ENCODE data around the gene CFAP45.
"Not testable (repeated sequence)": the region's sequence is repeated elsewhere in the genome, so short reads cannot be mapped to it uniquely, and the experiment has no call there.

CFAP45 gene

GRCh38 chr1:159900755-159901360 lies 893 bp upstream of the CFAP45 start:
- Mint-ChIP-seq H3K36me3 (ENCODE audit: low read depth) (peaks cover 6% of the 10 kb centered on the region), H3K4me1 (peaks cover 25% of the 10 kb centered on the region), H3K27ac (no peak overlapping the region), H3K27me3 (ENCODE audit: low read depth, poor library complexity) (peaks cover 27% of the 10 kb centered on the region), H3K9me3 (peaks cover 23% of the 10 kb centered on the region), H3K4me3 (no peak overlapping the region)
- TF ChIP-seq, protein P1, sequence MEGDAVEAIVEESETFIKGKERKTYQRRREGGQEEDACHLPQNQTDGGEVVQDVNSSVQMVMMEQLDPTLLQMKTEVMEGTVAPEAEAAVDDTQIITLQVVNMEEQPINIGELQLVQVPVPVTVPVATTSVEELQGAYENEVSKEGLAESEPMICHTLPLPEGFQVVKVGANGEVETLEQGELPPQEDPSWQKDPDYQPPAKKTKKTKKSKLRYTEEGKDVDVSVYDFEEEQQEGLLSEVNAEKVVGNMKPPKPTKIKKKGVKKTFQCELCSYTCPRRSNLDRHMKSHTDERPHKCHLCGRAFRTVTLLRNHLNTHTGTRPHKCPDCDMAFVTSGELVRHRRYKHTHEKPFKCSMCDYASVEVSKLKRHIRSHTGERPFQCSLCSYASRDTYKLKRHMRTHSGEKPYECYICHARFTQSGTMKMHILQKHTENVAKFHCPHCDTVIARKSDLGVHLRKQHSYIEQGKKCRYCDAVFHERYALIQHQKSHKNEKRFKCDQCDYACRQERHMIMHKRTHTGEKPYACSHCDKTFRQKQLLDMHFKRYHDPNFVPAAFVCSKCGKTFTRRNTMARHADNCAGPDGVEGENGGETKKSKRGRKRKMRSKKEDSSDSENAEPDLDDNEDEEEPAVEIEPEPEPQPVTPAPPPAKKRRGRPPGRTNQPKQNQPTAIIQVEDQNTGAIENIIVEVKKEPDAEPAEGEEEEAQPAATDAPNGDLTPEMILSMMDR (IDR thresholded peaks at IDR 0.05): no peak
- DNase-seq: no peak

- H3K27me3 Mint-ChIP-seq (ENCODE audit: low read depth, poor library complexity): peaks cover 26% of the 10 kb centered on the region
- peaks cover 16% of the 10 kb centered on the region for H3K9me3 Mint-ChIP-seq
- H3K36me3 Mint-ChIP-seq (ENCODE audit: low read depth); DNase-seq: not testable (repeated sequence)
- H3K27ac Mint-ChIP-seq: peak overlapping the region; percentile 98
- H3K4me3 Mint-ChIP-seq: peak overlapping the region; percentile 58
- peaks cover 25% of the 10 kb centered on the region for H3K4me1 Mint-ChIP-seq
Measured at GRCh38 chr1:159899634-159900033, 331 bp downstream of the CFAP45 start.

DNA sequence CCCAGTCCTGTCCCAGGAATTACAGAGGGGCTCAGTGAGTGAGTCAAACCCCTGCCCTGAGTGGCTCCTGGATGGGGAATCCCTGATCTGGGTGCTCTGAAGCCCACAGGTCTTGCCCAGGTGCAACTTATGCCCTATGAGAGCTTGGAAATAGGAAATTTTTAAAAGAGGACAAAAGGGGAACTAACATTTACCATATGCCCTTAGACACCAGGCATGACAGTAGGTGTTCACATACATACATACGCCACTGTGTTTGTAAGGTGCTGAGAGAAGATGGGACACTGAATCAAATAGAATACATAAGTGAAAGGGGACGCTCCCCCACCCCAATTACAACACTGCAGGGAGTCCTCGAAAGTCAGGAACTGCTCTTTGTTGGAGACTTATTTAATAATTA lies 1.4 kb downstream of the CFAP45 start:
- Mint-ChIP-seq H3K27ac (no peak overlapping the region), H3K4me3 (no peak overlapping the region), H3K36me3 (ENCODE audit: low read depth) (peaks cover 2% of the 10 kb centered on the region), H3K27me3 (ENCODE audit: low read depth, poor library complexity) (peaks cover 28% of the 10 kb centered on the region), H3K9me3 (peaks cover 5% of the 10 kb centered on the region), H3K4me1 (peaks cover 25% of the 10 kb centered on the region)
- TF ChIP-seq, protein P1 (IDR thresholded peaks at IDR 0.05): no peak
- DNase-seq: no peak

DNA sequence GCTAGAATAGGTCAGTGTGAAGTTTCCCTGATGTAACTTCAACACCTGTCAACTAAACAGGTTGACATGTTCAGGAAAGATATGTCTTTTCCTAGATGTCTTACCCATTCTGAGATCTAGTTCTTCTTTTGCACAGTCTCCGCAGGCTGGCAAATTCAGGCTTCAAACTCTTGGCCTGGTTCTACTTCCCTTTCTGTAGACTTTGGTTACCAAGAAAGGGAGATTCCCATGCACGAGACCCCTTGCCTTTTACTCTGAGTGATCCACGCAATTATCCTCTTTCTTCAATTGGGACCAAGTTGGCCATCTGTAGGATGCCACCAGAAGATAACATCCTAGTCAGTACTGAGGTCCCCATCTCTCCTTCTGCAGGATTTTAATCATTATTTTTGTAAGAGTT lies 2.0 kb downstream of the CFAP45 start:
- Mint-ChIP-seq H3K27me3 (ENCODE audit: low read depth, poor library complexity) (peaks cover 31% of the 10 kb centered on the region), H3K4me1 (peaks cover 25% of the 10 kb centered on the region), H3K4me3 (no peak overlapping the region), H3K36me3 (ENCODE audit: low read depth) (no peaks in the 10 kb centered on the region), H3K27ac (no peak overlapping the region), H3K9me3 (no peaks in the 10 kb centered on the region)
- TF ChIP-seq, protein P1 (IDR thresholded peaks at IDR 0.05): no peak
- no peak for DNase-seq

- TF ChIP-seq, protein P1 (IDR thresholded peaks at IDR 0.05): no peak
- Mint-ChIP-seq H3K9me3 (no peaks in the 10 kb centered on the region), H3K27ac (no peak overlapping the region), H3K36me3 (ENCODE audit: low read depth) (no peaks in the 10 kb centered on the region), H3K27me3 (ENCODE audit: low read depth, poor library complexity) (peaks cover 31% of the 10 kb centered on the region), H3K4me1 (peaks cover 25% of the 10 kb centered on the region), H3K4me3 (no peak overlapping the region)
- DNase-seq: no peak
Measured at GRCh38 chr1:159896546-159896930, 3.4 kb downstream of the CFAP45 start.

GRCh38 chr1:159895836-159896545 lies 4.0 kb downstream of the CFAP45 start:
- DNase-seq: no peak
- H3K27me3 Mint-ChIP-seq (ENCODE audit: low read depth, poor library complexity): peaks cover 31% of the 10 kb centered on the region

More at GRCh38 chr1:159895836-159896545, 4.0 kb downstream of the CFAP45 start:
- TF ChIP-seq, protein P1 (IDR thresholded peaks at IDR 0.05): no peak
- Mint-ChIP-seq H3K27ac (no peak overlapping the region), H3K4me3 (no peak overlapping the region), H3K9me3 (no peaks in the 10 kb centered on the region), H3K4me1 (peaks cover 22% of the 10 kb centered on the region), H3K36me3 (ENCODE audit: low read depth) (no peaks in the 10 kb centered on the region)

Data from nephron progenitor cell (in vitro differentiated cells).